ENCODE results near the gene QARS1. TPM values are rescaled to one million over a fixed set of nuclear protein-coding genes. Genes with fewer than 3 reads are reported as not detected.

Gene QARS1
- total RNA-seq, result 355 TPM

DNA sequence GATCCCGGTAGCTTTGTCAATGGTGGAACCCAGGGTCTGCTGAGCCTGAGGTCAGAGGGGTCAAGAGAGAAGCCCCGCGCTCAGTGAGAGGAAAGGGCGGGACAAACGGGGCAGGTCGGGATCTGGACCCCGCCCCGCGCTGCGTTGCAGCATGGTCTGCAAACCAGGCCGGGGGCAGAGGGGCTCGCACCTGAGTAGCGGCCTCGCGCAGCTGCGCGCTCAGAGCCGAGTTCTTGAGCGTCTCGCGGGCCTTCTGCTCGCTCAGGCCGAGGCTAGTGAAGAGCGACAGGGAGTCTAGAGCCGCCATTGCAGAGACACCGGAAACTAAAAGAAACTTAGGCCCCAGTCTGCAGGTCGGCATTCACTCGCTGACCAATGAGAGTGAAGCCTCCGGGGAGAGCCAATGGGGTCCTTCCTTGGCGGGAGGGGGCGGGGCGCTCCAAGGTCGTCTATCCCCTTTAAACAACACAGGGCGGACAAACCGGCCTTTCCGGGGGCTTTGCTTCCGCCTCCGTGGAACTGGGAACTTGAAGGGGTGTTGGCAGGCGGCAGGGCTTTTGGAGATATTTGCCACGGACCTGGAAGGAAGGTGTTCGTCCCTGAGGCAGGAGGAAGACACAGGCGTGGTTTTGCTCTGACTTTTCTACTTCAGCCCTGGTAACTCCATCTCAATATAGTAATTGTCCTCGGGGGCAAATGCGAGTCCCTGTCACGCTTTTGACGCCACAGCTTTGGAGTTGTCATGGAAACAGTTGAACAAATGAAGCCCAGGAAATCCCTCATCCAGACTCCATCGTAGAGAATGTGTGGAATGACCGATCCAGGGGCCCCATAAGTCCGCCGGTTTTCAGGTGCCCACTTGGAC is at the start of gene QARS1:
QARS1 (minus strand) TSS at position 331 of the 865 bp plus-strand sequence; CDS start at position 307, 24 bp downstream.
- peak; percentile 97 for DNase-seq (ENCODE audit: low spot score)

DNA sequence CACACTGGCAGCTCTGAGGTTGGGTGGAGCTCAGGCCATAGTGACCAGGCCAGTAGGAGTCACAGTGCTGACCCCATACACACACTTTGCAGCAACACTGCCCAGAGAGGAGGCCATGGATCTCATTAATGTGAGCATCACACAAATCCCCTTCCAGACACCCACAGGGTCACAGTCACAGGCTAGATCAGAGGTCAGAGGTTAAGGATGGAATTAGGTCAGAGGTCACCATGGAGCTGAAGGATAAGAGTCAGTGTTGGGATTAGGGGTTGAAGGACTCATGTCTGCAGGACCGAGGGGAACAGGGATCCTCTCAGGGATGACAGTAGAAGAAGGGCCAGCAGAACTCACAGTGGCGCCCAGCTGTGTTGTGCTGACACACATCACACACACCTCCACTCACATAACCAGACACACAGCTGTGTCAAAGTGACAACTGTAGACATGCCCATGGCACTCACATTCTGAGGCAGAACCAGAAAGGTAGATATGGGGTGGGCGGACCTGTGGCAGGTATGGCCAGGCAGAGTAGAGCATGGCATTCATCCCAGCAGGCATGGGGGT is 48.9 kb upstream of the QARS1 start:
- no peak for DNase-seq (ENCODE audit: low spot score)

DNA sequence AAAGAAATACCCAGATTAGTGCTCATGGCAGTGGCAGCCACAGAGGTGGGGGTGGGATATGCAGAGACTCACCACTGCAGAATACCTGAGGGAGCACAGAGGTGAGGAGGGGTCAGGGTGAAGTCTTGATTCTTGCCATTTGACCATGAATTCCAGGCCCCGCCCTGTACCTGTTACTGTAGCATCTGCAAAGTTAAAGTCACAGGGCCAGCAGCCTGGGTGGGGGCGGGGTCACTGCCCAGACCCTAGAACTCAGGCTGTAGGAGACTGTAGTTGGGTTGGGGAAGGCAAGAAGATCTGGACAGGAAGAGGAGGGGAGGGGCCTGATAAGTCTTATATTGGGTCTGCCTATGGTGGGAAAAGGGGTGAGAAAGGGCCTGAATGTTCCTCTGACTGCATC is 47.1 kb upstream of the QARS1 start:
- DNase-seq (ENCODE audit: low spot score), result no peak

DNA sequence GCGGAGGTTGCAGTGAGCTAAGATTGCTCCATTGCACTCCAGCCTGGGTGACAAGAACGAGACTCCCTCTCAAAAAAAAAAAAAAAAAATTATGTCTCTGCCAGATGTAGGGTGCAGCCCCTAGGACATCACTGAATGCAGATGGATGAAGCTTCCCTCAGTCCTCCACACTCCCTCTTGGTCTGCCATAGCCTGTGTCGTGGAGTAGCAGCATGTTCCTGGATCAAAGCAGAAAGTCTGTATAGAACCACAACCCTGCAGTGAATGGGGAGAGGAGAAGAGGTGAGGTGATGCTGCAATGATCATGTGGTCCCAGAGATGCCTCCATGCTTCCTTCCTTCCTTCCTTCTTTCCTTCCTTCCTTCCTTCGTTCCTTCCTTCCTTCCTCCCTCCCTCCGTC is 43.6 kb upstream of the QARS1 start:
- DNase-seq (ENCODE audit: low spot score), result no peak

DNA sequence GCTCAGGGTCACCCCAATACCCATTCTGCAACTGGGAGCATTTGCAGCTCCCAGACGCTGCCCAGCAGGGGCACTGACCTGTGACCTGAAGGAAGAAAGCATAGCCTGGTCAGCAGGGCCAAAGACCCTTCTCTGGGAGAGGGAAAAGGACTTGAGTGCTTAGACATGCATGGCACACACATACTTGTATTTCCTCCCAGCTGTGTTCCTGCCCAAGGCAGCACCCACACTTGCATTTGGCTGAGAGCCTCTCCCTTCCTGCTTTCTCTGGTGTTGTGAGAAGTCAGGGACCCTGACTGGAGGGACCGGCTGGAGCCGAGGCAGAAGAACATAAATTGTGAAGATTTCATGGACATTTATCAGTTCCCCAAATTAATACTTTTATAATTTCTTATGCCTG is 35.5 kb upstream of the QARS1 start:
- DNase-seq (ENCODE audit: low spot score), result no peak

DNA sequence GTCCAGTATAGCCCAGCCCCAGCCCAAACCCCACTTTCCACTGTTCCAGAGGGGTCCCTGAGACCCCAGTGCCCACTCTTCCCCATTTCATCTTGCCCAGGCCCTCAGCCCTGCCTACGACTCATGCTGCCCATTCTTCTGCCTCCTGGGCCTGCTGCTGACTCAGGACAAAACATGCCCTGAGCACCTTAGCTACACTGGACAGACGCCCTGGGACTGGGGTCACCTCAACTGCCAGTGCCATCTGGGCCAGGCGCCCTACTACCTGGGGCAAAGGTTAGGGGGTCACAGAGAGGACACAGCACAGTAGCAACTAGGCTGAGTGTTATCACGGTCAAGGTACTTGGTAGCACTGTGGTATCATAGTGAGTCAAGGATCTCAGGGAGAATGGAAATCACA is 30.9 kb upstream of the QARS1 start:
- no peak for DNase-seq (ENCODE audit: low spot score)

DNA sequence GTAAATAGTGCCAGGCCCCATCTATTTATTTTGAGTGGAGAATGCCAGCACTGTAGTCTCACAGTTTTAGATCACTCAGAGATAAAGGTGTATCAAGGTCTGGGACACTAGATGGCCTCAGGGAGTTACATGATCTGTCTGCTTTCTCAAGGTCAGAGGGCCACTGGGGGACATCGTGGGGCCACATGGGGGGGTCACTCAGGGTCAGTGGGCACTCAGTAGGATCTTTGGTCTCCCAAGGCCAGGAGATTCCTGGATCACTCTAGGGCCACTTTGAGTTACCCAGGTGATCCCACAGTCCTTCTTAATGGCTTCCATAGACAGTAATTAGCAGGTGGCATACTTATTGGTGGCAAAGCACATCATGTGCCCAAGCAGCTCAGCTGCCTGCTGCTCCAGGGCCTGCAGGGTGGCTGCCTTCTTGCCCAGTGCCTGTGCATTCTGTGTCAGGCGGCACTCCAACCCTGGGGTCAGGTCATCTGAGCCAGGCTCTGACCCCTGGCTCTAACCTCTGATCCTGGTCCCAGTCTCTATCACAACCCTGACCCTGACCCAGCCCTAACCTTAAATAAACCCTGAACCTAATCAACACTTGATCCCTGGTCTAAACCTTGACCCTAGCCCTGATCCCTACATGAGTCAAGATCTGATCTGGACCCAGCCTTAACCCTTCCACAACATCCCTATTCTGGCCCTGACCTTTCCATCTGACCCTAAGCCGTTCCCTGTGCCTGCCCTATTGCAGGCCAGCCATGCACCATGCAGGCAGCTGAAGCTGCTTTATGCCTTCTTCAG is 30.1 kb upstream of the QARS1 start:
- DNase-seq (ENCODE audit: low spot score), result no peak

DNA sequence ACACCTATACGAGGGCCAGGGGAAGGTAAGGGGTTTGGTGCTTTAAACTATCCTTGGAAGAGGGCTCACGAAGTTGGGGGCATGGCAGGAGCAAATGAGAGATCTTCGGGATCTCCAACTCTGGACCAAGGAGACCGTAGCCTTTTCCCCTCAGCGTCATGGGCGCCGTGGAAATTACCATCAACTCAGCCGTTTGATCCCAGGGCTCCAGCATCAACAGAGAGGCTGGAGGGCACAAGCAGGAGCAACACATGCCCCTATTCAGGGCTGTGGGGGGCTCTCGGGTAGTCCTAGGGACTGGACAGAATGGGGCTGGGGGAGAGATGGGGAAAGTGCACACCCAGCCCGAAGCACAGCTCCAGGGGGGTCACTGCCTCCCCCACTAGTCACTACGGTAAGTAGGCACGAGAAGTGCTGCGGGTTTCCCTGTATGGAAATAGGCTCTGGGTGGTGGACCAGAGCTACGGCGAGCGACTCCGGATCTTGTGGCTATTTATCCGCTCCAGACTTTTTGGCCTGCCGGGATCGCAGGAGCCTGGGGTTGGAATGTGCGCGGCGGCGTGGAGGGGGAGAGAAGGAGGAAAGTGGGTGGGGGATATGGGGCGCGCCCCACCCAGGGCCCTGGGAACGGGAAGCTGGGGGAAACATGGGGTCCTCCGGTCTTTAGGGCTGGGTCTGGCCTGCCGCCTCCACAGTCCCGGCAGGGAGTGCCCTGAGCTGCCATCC is 28.8 kb upstream of the QARS1 start:
- peak; percentile 85 for DNase-seq (ENCODE audit: low spot score)

DNA sequence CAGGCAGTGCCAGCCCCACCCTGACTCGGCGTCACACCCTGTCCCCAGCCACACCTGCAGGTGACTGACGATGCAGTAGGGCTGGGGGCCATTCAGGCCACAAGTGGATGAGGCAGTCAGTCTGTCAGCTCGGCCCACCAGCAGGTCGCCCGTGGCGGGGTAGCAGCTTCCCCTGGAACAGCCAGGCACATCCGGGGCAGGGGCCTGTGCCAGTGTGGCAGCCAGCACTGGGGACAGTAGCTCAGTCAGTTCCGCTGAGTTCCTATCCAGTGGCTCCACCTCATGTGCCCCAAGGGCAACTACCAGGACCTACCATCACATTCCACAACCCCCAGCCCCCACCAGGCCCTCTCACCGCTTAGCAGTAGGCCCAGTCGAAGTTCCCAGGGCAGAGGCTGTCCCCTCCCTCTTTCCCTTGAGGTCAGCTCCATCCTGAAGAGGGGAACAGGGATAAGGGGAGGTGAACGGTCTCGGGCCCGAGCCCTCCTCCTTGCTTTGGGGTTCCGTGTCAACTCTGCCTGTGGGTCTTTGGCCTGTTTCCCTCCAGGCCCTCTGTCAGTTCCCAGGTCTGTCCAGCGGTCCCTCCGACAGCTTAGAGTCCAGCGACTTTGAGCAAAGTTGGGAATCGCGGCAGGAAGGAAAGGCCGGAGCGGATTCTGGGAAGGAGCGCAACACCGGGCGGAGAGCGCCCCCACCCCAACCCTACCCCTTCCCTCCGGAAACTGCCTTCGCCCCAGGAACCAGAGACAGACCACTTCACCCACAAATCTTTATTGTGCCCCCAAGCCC is 28.1 kb upstream of the QARS1 start, which contains the start of gene LAMB2:
LAMB2 (minus strand) TSS at position 614 of the 789 bp plus-strand sequence; CDS start at position 431, 183 bp downstream.
- peak; percentile 62 for DNase-seq (ENCODE audit: low spot score)

DNA sequence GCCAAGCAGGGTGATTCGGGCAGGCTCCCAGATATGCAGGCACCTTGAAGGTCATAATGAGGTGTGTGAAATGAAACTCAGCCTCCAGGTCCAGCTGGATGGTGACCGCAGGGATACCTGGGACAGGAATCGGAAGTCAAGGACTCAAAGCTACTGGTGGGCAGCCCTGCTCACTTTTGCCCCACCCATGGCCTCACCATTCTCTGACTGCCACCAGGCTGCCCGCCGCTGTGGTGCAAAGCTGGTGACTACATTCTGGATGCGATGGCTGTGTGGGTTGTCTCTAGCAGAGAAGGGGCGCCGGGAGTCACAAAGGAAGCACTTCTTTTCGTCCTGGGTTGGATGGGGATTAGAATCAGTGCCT is 27.5 kb upstream of the QARS1 start:
- DNase-seq (ENCODE audit: low spot score), result no peak

DNA sequence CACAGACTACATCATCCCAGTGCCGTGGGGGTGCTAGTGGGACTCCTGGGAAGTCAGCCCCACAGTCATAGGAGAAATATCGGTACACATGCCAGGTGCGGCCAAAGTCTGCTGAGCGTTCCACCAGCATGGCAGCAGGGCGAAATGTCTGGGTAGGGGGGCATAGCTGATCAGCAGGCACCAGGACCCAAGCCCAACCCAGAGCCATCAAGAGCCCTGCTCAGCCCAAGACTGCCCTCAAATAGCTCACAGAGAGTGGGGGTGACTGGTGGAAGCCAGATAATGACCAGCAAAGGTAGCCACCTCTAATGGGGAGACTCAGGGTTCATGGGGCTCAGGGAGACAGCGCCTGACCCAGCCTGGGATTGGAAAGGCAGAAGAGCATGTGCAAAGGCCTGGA is 27.0 kb upstream of the QARS1 start:
- DNase-seq (ENCODE audit: low spot score), result no peak

DNA sequence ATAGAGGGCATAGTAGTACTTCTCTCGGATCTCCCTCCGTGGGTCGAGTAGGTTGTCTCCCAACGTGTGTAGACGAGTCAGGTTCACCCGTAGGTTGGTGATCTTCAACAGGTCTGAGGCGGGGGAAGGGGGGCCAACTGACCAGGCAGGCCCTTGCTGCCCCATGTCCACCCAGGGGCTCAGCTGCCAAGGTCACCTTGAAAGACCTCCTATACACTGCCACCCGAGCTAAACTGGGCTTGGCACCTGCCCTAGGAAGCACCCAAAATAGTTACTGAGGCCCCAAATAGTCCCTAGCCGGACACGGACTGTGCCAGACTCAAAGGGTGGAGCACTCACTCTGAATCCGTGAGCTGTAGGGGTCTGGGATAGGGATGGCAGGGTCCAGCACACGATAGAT is 26.5 kb upstream of the QARS1 start:
- no peak for DNase-seq (ENCODE audit: low spot score)

DNA sequence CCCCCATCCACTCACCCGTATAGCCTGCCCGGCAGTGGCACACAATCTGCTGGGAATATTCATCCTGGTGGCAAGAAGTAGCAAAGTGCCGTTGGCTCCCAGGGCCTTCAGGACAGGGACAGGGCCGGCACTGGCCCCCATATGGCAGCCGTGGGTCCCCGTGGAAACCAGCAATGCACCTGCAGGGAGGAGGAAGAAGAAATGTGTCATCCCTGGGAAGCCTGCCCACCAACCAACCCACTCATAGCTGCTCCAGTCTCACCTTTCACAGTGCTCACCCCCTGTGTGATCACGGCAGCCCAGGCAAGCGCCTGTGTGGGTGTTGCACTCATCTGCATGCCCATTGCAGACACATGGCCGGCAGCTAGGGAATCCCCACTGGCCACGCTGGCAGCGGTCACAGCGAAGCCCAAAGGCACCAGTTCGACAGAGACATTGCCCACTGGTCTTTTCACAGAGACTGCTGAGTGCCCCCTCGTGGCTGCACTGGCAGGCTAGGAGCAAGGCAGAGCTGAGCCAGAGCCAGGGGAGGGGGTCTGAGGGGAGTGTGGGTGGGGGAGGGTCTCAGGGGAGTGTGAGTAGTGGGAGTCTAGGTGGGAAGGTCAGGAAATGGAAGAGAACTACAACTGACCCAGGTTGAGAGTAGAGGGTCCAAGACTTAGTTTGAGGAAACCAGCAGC is 20.6 kb upstream of the QARS1 start:
- DNase-seq (ENCODE audit: low spot score), result no peak

DNA sequence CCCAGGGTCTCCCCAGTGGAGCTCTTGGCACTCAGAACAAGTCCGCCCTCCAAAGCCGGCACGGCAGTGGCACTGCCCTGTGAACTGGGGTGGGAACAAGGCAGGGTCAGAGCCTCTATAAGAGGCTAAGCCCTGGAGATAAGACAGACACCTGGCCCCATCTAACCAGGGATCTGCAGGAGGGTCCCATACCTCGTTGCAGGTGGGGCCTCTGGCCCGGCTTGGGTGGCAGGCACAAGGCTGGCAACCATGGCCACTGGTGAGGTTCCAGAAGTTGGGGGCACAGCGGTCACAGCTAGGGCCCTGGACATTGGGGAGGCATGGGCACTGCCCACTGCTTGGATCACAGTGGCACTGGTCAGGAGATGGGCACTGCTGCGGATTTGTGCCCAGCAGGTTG is 19.6 kb upstream of the QARS1 start:
- DNase-seq (ENCODE audit: low spot score), result no peak

DNA sequence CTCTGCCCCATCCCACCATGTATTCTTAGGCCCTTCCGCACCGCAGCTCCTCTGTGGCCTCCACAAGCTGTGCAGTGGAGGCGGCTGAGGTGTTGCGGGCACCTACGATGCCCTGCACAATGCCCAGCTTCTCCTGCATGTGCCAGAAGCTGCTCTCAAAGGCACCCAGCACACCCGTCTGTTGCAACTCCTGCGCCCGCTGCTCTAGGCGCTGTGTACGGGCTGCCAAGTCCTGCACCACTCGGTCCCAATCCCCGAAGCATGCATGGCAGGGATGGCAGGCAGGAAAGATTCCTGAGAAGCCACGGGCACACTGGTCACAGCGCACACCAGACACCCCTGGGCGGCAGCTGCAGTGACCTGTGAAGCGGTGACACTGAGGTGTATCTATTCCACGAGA is 19.1 kb upstream of the QARS1 start:
- DNase-seq (ENCODE audit: low spot score), result no peak

DNA sequence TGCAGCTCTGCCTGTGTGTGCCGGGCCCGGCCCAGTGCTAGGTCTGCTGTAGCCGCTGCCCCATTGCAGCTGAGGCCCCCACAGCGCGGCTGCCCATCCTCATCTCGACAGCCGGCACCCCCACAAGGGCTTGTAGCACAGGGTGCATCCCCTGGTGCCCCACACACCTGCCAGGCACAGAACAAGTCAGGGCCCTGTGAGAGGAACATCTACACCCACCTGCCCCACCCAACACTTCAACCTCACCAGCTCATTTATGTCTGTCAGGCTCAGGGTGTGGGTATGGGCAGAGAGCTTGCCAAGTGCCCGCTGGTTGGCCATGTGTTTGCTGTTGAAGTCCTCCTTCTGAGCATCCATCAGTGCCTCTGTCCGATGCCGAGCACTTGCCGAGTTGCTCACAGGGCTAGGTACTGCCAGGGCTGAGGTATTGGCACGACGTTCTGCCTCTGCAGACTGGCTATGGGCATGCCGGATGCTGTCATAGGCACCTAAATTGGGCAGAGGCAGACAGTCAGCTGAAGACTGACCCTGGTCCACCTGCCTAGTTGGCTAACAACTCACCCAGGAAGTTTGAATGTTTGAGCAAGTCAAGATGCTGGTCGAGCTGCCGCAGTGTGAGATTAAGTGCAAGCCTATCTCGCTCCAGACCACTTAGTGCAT is 18.5 kb upstream of the QARS1 start:
- no peak for DNase-seq (ENCODE audit: low spot score)

DNA sequence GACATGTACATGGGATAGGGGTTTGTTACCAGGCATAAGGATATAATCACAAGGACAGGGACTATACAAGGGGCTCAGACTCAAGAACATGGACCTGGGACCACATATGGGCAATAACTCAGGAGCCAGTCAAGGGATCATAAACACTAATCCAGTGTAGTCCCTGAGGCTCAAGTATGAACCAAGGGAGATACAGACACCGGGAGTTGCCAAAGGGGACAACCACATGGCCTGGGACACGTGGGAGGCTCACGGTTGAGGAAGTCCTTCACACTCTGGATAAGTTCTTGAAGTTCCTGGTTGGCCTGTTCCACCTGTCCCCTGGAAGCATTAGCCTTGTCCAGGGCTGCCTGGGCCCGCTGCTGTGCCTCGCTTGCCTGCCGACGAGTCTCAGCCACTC is 17.9 kb upstream of the QARS1 start:
- no peak for DNase-seq (ENCODE audit: low spot score)

DNA sequence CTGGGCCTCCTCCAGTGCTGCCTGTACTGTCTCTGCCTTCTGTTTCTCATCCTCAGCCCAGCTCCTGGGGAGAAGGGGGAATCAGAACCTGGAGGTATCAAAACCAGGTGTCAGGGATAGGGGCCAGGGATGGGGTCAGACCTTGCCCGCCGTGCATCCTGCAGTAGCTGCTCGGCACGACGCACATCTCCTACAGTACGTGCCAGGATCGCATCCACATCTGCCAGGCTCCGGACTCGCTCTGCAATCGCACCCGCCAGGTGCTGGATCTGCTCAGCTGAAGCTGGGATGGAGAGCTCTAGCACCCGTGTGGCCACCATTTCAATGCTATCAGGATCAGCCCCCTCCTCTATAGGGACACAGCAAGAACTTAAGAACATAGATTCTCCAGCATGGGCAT is 17.5 kb upstream of the QARS1 start:
- DNase-seq (ENCODE audit: low spot score), result no peak

DNA sequence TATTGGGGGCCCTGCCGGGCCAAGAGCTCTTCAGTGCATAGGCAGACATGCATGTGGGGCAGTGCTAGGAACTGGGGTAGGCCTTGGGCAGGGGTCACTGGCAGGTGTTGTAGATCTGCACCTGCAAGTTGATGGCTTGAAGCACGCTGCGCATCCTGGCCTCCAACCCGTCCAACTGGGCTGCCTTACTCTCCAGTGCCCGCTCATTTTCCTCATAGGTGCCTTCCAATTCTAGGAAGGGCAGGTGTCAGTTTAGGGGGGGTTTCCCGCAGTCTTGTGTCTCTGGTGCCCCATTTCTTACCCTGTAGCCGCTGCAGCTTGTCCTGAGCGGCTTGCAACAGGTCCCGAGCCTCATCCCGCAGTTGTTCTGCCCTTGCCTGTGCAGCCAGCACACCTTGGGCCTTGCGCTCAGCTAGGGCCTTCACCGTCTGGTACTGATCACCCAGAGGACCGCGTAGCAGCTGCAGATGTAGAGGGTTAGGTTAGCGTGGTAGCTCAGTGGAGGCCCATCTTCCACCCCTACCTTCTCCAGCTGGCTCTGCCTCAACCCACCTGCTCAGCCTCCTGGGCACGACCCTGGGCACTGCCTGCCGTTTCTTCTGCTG is 16.7 kb upstream of the QARS1 start:
- no peak for DNase-seq (ENCODE audit: low spot score)
